Endothelial cell of umbilical vein (primary cell): ENCODE data around the gene OR4D2.

Experiments used
- POLR2A ChIP-seq: IDR thresholded peaks from 2 replicates; pipeline ENCODE4 v1.6.1; 2012; ENCODE audit warnings: low read depth, mild to moderate bottlenecking, control low read depth, low read length
- TF ChIP-seq, protein P1 (sequence below), 2 donors: IDR thresholded peaks; 1 replicate in 1 of 2; 2 replicates in 1 of 2; pipeline ENCODE4 v1.5.1; 2011; ENCODE audit warnings: low read length in 2 of 2, mild to moderate bottlenecking in 2 of 2, moderate library complexity in 2 of 2, control low read depth in 1 of 2, inconsistent platforms in 1 of 2, low read depth in 1 of 2; ENCODE audit not compliant: insufficient read depth in 1 of 2; ENCODE audit errors: extremely low read depth in 1 of 2

DNA sequence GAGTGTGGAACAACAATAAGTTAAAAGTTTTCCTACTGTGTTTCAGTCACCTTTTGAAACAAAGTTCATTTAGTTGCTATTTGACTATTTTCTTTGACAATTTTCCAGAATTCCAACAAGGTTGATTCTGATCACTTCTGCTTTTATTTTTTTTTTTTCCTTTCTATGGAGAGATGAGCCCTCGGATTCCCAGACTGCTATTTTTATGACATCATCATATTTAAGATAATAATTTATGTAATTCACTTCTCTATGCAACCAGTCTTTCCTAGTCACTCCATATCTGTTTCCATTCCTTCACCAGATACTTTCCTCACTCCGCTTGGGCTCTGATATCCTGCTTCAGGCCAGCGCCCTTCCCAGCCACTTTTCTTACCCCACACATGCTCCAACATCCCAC is 8.1 kb downstream of the OR4D2 start:
- TF ChIP-seq, protein P1, sequence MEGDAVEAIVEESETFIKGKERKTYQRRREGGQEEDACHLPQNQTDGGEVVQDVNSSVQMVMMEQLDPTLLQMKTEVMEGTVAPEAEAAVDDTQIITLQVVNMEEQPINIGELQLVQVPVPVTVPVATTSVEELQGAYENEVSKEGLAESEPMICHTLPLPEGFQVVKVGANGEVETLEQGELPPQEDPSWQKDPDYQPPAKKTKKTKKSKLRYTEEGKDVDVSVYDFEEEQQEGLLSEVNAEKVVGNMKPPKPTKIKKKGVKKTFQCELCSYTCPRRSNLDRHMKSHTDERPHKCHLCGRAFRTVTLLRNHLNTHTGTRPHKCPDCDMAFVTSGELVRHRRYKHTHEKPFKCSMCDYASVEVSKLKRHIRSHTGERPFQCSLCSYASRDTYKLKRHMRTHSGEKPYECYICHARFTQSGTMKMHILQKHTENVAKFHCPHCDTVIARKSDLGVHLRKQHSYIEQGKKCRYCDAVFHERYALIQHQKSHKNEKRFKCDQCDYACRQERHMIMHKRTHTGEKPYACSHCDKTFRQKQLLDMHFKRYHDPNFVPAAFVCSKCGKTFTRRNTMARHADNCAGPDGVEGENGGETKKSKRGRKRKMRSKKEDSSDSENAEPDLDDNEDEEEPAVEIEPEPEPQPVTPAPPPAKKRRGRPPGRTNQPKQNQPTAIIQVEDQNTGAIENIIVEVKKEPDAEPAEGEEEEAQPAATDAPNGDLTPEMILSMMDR (IDR thresholded peaks at IDR 0.05; ENCODE audit: extremely low read depth in 1 of 2, insufficient read depth in 1 of 2, low read depth in 1 of 2, low read length in 2 of 2): no peak
- no peak for TF ChIP-seq POLR2A
